NCI-H1048 (cell line): ENCODE results near the gene CD151.

Experiments
- DNase-seq: peaks from one replicate; lab custom pipeline; 2025; lab: John Stamatoyannopoulos, UW

The CD151 gene

DNA sequence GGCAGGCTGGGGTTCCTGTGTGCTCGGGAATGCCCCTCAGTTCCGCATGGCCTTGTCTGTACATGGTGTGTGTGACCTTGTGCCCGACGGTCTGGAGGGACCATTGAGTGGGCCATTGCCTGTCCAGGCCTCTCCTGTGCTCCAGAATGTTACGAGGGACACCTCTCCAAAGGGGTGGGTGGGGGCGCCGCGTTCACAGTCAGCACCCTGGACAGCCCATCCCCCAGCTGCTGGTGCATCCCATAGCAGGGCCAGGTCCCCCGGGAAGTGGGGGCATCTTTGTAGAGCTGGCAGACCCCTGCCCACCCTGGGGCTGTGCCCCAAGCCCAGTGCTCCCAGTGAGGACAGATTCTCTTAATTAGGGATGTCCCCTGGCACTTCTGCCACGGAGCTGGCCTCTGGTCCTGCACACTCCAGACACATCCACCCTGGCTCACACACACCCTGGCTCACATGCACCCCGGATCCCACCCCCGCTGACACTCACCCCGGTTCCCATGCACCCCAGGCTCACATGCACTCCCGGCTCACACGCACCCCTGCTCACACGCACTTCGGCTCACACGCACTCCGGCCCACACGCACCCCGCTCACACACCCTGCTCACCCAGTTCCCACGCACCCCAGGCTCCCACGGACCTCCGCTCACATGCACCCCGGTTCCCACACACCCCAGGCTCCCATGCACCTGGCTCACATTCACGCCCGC, 25.5 kb downstream of the CD151 start:
- DNase-seq, result no peak

DNA sequence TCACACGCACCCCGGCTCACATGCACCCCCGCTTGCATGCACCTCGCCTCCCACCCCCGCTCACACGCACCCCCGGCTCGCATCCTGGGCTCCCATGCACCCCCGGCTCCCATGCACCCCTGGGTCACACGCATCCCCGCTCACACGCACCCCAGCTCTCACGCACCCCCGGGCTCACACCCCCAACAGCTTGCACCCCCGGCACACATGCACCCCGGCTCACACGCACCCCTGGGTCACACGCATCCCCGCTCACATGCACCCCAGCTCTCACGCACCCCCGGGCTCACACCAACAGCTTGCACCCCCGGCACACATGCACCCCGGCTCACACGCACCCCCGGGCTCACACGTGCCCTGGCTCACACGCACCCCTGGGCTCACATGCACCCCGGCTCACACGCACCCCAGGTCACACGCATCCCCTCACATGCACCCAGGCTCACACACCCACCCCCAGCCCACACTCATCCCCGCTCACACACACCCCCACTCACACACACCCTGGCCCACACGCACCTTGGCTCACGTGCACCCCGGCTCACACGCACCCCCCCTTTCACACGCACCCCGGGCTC, 26.1 kb downstream of the CD151 start:
- DNase-seq, result no peak

- DNase-seq, result peak; percentile 86
Observed at GRCh38 chr11:859394-860131, 26.8 kb downstream of the CD151 start.

DNA sequence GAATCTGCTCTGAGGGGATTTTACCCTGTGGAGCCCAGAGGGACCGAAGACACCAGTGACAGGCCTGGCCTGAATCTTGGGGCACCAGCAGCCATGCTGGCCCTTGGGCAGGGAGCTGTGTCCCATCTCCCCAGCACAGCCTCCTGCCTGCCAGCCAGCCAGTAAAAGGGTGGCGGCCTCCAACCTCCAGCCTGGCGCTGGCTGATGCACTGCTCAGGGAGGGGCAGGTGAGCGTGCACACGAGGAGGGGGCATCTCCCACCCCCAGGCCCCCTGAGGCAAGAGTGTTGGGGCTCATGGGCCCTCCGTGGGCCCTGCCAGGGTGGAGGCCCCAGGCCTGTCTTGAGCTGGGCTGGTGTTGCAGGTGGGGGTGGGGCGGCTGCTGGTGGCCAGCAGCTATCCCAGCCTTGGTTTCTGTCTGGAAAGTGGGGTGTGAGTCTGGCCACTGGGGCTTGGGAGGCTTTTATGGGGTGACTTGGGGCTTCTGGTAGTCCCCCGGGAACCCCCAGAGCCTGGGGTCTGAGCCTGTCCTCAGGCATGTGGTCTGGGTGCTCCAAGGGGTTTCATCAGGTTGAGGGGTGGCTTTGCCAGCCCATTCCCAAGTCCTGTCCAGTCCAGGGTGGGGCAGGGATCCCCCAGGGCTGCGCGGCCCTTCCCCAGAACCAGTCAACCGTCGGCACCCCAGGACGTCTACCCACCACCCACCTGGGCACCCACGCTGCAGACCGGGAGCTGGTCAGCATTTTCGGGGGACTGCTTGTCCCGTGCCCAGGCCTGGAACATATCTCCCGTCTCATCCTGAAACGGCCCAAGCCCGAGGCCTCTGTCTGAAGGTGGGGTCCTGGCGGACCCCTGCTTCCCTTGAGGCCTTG, 27.7 kb downstream of the CD151 start:
- no peak for DNase-seq

DNA sequence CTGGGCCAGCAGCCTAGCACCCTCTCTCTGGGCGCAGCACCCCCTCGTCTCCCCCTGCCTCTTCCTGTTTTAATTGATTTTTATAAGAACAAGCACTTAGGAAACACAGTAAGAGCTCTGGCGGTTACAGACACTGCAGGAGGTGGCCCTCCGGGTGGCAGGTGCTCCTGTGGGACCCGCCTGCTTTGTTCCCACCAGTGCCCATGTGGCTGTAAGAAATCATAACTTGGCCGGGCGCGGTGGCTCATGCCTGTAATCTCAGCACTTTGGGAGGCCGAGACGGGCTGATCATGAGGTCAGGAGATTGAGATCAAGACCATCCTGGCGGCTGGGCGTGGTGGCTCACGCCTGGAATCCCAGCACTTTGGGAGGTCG, 28.3 kb downstream of the CD151 start:
- no peak for DNase-seq

DNA sequence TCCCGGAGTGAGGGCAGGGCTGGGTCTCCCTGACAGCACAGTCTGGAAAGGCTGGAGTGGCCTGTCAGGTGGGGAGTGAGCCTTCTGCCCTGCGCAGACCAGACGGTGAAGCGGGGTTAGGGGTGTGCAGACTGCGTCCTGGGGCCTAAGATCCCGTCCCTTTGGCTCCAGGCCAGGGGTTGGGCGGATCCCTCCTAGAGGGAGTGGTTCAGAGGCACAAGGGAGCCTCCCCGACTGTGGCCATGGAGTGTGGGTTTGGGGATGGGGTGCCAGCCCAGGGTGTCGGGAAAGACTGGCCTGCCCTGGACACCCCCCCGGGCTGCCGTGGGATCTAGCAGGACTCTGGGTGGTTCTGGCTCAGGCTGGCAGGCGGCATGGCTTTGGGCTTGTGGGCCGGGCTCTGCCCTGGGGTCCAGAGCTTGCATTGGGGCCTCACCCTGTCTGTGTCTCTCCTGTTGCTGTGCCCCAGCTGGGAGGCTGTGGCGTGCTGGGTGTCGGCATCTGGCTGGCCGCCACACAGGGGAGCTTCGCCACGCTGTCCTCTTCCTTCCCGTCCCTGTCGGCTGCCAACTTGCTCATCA, 29.4 kb downstream of the CD151 start:
- DNase-seq, result no peak

DNA sequence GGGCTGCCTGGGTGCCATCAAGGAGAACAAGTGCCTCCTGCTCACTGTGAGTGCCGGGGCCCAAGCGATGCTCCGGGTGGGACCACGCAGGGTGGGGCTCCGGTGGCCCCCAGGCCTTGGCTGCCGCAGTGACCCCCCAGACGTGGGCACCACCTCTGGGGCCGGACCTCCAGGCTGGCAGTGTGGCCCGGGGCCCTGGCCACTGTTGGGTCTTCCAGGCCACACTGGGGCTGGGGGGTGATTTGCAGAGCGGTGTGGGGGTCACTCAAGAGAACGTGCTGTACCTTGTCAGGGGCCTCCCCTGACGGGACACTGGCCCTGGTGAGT, 29.9 kb downstream of the CD151 start:
- DNase-seq, result no peak

DNA sequence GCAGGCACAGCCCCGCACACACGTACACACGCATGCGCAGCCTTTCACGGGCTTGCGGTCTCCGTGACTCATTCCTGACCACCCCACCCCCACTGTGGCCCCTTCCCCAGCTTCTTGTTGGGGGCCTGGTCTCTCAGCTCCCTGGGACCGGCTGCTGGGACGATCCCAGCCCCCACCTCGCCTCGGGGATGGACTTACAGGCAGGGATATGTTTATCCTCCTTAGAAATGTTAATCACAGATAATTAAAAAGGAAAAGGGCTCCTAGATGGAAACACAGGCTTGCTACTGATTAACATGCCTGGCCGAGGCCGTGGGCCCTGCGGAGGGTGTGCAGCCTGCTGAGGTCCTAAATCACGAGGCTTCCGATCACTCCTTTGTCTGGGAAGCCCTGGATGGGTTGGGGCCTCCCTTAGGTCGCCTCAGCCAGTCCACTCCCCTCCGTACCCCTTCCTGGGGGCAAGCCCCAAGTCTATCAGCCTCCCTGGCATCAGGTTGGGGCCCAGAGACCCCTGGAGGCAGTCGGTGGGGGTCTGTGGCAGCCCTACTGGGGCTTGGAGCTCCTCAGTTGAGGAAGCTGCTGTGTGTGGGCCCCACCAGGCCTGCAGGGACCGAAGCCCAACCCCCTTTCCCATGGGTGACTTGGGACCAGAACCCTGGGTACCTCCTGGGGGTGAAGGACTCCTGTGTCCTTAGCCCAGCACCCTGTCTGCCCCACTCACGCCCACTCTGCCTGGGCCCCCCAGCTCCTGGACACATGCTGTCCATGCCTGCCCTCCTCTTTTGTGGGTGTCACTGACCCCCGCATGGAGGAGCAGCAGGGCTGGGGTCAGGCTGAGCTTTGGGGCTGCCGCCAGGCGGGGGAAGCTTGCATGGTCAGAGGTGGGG, 30.5 kb downstream of the CD151 start:
- no peak for DNase-seq

DNA sequence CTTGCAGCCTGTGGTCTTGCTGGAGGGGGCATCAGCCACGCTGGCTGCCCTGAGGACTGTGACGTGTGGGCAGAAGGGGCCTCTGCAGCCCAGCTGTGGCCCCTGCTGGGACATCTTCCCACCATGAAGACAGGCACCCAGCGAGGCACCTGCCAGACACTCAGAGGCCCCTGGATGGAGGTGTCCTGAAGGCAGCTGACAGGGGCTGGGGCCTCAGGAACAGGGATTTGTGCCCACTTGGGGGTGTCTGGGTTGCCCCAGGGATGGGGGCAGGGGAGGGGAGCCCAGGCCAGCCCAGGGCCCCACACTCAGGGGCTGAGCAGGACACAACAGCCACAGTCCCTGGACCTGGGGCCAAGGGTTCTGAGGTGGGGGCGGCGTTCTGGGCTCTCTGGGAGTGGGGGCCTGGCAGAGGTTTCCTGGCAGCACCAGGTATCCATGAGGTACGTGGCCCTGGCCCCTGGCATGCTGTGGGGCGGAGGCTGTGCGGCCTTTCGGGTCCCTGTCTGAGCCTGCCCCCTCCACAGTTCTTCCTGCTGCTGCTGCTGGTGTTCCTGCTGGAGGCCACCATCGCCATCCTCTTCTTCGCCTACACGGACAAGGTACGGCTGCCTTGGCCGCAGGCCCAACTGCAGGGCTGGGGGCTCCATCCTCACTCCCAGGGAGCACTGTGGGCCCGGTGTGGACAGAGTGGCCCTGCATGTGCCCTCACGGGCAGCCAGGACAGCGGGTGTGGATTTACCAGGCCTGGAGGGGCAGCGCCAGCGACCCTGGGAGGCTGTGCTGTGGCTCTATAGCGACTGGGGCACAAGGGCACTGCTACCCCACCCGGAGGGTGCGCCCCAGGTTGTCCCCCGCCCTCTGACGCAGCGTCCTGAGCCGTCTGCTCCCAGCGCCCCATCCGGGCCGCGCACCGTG, 31.4 kb downstream of the CD151 start:
- DNase-seq, result no peak

DNA sequence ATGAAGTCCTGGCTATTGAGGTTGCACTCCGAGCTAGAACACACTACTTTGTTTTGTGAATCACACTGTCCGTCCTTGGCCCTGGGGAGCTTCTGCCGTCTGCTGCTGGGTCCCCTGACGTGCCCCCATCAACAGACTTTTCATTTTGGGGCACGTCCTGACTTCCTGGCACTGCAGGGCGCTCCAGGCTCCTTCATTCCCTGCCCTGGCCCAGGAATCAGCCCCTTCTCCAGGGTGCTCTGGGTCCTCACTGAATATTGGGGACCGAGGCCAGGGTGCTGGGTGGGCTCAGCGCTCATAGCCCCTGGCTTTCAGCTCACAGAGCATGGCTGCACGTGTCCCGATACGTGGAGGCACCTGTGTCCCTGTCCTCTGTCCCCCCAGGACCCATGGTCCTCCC, 32.1 kb downstream of the CD151 start:
- DNase-seq, result no peak

- DNase-seq, result no peak
Observed at GRCh38 chr11:865462-866430, 33.0 kb downstream of the CD151 start.

DNA sequence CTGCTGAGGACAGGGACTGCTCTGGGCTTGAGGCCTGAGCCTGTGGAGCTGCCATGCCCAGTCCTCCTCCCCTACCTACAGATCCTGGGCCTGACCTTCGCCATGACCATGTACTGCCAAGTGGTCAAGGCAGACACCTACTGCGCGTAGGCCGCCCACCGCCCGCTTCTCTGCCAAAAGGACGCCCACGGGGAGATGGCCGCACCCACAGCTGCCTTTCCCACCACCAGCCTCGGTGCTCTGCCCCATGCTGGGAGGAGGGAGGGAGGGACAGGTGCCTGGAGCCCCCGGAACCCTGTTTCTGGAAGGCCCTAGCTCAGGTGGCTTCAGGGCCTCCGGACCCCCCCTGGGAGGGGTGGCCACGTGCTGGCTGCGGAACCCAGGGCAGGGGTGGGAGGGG, 33.7 kb downstream of the CD151 start:
- DNase-seq, result no peak

DNA sequence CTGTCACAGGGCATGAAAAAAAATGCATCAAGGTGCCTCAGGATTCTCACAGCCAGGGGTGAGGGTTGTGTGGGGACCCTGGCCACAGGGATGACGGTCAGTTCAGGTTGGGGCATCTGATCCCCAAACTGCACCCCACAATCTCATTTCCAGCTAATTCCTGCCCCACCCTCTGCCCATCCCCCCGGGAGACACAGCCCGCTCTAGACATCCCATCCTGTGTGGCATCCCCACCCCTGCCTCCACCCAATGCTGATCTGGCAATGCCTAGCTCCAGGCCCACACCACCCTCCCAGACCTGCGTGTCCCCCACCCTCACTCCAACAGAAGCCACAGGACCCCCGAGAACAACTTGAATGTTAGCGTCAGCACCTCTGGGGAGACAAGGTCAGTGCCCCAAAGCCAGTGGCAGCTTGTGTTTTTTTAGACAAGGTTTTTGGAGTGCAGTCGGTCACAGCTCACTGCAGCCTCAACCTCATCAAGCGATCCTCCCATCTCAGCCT, 35.2 kb downstream of the CD151 start:
- DNase-seq, result no peak

DNA sequence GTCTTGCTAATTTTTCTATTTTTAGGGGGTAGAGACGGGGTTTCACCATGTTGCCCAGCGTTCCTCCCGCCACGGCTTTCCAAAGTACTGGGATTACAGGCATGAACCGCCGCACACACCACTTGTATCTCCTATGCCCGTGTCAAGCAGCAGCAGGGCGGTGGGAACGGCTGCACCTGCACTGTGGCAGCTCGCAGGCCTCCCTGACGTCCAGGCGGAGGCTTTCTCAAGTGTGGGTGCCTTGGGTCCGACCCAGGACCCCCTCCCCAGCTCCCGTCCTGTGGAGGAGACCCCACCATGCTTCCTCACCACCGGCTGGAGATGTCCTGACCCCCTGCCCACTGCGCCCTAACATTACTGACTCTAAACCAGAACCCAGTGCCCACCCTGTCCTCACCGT, 35.6 kb downstream of the CD151 start:
- DNase-seq, result no peak

DNA sequence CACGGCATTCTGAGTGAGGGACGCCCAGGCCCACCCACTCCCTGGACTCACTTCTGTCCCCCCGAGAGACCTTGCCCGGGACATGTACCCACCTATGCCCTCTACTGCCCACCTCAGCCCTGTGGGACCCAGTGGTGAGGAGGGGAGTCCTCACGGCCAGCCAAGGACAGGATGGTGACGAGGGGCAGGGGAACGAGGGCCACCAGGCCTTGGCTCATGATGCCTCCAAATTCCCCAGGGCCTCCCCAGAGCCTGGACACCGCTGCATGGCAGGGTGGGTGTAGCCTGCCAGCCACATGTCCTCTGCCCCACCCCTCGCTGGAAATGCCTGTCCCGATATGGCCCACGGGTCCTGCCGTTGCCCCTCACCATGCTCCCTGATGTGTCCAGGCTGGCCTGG, 36.0 kb downstream of the CD151 start:
- DNase-seq, result no peak

GRCh38 chr11:869399-870126, 36.8 kb downstream of the CD151 start:
- DNase-seq, result no peak

- DNase-seq, result no peak
Observed at GRCh38 chr11:870127-870413, 37.3 kb downstream of the CD151 start.

DNA sequence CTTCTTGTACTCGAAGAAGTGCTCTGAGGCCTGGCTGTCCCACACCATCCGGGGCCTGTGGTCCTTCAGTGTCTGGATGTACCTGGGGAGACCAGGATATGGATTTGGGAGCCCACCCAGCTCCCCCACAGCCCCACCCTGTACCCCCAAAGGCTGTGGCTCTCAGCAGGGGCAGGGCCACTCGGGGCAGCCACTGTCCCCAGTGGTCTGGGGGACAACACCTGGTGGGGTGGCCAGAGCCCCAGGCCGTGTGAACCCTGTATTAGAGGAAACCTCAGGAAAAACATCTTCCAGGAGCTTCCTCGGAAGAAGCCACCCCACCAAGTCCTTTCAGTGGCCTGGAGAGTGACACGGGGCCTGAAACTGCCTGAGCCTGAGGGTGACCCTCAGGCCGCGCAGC, 37.7 kb downstream of the CD151 start:
- no peak for DNase-seq
